CMK (cell line): Measurements from ENCODE around the gene FHOD3.

Source experiments
- DNase-seq: peaks from one replicate; pipeline ENCODE4 v3.0.0-alpha.2; 2010; ENCODE audit warnings: low read depth

FHOD3 gene

GRCh38 chr18:36296650-36297416, 680 bp upstream of the FHOD3 start:
- DNase-seq = no peak

DNA sequence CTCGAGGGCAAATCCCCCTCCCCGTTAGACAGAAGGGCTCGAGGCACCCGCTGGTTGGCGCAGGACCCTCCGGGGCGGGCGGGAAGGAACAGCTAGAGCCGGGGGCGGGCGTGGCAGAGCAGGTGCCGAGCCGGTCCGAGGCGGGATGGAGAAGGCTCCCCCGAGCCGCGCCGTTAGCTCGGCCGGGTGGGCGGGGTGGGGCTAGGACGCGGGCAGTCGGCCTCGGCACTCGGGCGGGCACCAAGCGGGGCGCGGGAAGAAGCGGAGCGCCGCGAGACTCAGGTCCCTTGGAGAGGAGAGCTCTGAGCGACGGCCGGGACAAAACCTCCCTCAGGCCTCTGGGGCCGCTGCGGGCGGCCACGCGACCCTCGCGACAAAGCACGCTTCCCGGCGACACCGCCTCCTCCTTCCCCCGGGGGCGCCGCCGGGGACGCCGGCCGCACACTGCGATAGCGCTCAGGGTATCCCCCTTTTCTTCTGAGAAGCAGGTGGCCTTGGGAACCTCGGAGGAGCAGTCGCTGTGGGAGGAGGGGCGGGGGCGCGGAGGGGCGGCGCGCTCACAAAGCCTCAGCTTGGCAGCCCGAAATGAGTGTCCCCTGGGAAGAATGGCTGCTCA, 721 bp downstream of the FHOD3 start:
- no peak for DNase-seq

DNA sequence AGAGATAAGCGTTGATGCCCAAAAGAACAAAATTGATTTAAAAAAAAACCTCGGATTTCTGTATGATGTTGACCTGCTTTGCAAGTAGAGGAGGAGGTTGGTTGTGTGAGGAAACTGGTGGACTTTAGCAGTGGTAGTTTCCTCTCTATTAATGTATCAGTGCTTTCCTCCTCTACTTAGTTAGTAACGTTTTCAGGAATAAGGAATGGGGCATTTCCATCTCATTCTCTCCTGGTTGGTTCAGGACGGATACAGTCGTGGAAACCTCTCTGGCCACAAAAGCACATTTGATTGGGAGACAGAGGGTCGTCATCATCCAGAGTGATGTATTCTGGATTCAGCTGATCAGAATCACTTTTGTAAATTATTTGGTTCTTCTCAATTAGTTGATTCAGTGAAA, 1.5 kb downstream of the FHOD3 start:
- DNase-seq = no peak

DNA sequence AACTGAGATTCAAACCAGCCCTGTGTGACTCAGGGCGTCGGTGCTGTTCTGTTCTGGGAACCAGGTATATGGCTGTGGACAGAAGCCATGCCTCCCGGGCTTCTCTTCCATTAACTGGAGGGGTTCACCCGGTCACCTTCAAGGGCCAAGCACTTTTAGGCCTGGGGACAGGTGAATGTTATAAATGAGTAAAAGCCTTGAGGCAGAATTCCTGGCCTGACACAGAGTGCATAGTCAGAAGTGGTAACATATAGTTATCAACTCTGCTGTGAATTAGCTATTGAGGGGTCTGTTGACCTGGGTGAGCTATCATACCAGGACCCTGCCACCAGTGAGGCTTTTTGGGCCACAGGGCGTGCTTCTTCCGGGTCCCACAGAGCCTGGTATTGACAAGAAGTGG, 2.7 kb downstream of the FHOD3 start:
- no peak for DNase-seq

GRCh38 chr18:36301884-36302283, 4.4 kb downstream of the FHOD3 start:
- no peak for DNase-seq

- no peak for DNase-seq
Measured at GRCh38 chr18:36302676-36303075, 5.2 kb downstream of the FHOD3 start.

- DNase-seq = no peak
Measured at GRCh38 chr18:36303211-36303844, 5.8 kb downstream of the FHOD3 start.

DNA sequence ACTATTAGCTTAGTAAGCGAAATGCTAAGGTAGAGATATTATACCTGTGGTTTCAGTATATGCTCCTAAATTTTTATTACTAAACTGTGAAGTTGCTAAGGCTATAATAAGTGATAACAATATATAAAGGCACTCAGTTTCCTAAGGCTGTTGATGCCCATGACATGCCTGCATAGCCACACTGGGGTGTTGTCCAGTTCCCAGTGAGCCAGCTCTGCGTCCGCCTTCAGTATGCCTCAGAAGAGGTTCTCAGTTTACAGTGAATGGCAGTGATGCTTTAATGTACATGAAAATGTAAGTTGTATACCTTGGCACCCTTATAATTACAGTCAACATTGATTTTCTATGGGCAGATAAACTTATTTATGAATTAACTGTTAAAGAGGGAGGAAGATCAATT, 7.2 kb downstream of the FHOD3 start:
- DNase-seq = no peak

GRCh38 chr18:36305375-36305774, 7.9 kb downstream of the FHOD3 start:
- DNase-seq = no peak

DNA sequence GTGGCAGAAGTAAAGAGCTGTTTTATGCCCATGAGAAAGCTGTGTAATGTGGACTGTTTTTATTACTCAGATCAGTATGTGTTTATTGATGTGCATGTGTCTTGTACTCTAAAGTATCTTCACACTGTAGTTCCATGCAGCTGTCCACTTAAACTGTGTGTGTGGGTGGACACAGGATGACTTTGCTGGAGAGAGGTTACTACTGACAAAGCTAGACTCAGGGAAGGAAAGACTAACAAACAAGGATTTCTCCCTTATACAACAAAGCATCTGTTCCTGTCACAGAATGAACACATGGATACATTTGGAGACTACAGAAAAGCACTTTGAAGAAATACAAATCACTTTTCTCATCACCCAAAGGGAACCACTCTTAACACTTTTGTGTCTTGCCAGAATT, 10.0 kb downstream of the FHOD3 start:
- DNase-seq = no peak

- DNase-seq = no peak
Measured at GRCh38 chr18:36308711-36309435, 11.4 kb downstream of the FHOD3 start.

GRCh38 chr18:36309436-36310391, 12.2 kb downstream of the FHOD3 start:
- DNase-seq = no peak

- DNase-seq = no peak
Measured at GRCh38 chr18:36311026-36311570, 13.6 kb downstream of the FHOD3 start.

DNA sequence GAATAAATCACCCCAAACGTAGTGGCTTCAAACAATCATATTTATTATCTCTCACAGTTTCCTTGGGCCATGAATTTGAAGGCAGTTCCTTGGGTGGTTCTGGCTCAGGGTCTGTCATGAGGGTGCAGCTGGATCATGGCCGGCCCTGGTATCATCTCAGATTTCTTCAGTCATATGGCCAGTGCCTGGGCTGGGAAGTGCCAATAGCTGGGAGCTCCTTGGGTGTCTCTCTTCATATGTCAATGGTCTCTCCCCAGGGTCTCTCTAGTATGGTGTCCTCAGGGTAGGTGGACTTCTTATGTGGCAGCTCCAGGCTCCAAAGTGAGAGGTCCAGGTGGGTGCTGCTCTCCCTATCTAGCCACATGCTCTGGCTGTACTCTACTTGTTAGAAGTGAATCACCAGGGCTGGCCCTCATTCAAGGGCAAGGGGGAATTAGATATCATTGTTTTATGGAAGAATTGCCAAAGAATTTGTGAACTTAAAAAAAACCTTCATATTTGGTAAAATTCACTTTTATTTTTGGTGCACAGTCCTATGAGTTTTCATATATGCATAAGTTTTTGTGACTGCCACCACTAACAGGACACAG, 15.4 kb downstream of the FHOD3 start:
- DNase-seq = no peak

GRCh38 chr18:36314098-36314497, 16.6 kb downstream of the FHOD3 start:
- no peak for DNase-seq

- no peak for DNase-seq
Measured at GRCh38 chr18:36314754-36315153, 17.2 kb downstream of the FHOD3 start.

DNA sequence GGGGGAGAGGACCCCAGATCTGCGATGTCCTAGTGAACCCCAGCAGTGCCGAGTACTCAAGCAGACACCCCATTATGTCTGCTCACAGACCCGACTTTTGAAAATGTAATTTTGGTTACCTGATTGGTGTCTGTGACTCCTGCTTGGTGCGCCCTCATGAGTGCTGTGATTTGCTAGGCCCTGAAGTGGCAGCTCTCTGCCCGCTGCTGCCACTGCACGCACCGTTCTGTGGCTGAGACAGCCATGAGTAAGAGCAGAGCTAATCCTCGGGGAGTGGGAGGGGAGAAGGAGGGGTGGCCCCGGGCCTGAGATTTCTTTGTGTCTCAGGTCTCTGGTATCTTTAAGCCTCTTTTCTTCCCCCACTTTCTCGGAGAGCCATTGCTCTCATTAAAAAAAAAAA, 18.2 kb downstream of the FHOD3 start:
- no peak for DNase-seq

DNA sequence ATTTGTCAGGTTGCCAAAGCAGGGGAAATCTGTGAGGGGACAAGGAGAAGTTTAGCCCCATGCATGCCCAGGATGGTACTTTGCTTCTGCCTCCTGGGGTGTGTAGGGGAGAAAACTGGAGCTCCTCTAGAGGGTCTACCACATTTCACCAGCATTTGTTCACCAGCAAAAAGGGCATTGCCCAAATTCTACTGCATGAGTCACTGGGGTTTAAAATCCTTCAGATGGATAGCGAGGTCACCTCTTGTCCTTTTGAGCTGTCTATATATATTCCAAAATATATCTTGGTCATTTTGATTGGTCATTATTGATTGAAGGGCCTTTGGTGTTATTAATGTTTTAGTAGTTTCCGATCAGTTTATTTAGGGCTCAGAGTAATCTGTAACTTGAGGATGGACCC, 18.7 kb downstream of the FHOD3 start:
- DNase-seq = no peak

DNA sequence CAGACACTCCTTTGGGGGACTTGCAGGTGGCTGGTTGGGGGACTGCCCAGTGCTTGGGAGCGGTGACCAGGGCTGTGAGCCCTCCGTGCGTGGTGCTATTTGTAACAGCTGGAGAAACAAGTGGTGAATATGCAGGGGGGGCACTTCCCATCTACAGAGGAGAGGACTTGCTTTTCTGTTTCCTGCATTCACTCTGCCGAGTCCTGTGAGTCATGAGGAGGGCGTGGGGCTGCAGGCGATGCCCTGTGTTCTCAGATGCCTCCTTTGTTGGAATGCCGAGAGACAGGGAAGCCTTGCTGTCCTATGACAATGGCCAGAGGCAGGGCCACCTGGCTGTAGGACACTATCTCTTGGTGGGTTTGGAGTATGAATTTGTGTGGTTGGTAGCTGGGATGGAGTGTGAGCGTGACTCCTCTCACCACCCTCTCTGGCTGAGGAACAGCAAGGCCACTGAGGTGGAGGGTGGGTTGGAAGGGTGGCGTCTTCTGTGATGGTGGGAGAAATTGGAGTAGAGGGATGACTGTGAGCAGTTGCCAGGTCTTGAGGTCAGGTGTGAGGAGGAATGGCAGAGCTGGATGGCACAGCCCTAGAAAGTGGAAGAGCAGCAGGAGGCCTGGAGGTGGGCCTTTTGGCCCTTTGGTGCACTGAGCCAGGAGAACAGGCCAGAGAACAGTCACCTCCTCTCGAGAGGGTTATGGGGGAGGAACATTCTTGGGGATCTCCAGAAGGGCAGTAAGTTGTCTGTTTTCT, 24.3 kb downstream of the FHOD3 start:
- DNase-seq = no peak

GRCh38 chr18:36322408-36322728, 24.9 kb downstream of the FHOD3 start:
- DNase-seq = no peak
